GM12891 (cell line): ENCODE data around the gene KIAA1755.

Experiments
- DNase-seq: peaks from one replicate; pipeline ENCODE4 v3.0.0; 2011; ENCODE audit warnings: low spot score; ENCODE audit not compliant: insufficient read length
- FAIRE-seq: peaks from 2 replicates; lab custom pipeline; 2011; peaks lifted over from hg19 to GRCh38; lab: Jason Lieb, UNC
- PAX5 ChIP-seq: IDR thresholded peaks from 2 replicates; pipeline ENCODE4 v1.6.1; 2011; ENCODE audit warnings: low read length, moderate library complexity, mild to moderate bottlenecking; ENCODE audit not compliant: insufficient read depth, severe bottlenecking
- POLR2A ChIP-seq: IDR thresholded peaks from 2 replicates; pipeline ENCODE4 v1.6.1; 2011; ENCODE audit warnings: low read depth, low read length, control low read depth
- POLR2AphosphoS5 ChIP-seq: IDR thresholded peaks from 2 replicates; pipeline ENCODE4 v1.6.1; 2011; ENCODE audit warnings: low read depth, low read length, control low read depth
- POU2F2 ChIP-seq: IDR thresholded peaks from 2 replicates; pipeline ENCODE4 v1.6.1; 2011; ENCODE audit warnings: low read depth, mild to moderate bottlenecking, control low read depth, low read length, moderate library complexity
- SPI1 ChIP-seq: IDR thresholded peaks from 2 replicates; pipeline ENCODE4 v1.6.1; 2011; ENCODE audit warnings: low read depth, low read length, control low read depth
- TAF1 ChIP-seq: IDR thresholded peaks from 2 replicates; pipeline ENCODE4 v1.6.1; 2011; ENCODE audit warnings: low read depth, low read length, control low read depth

The KIAA1755 gene

GRCh38 chr20:38208088-38208487 is 52.4 kb downstream of the KIAA1755 start:
- FAIRE-seq: no peak
- TF ChIP-seq SPI1 (no peak), TAF1 (no peak), POLR2AphosphoS5 (no peak), POU2F2 (no peak), PAX5 (no peak), POLR2A (no peak)
- no peak for DNase-seq

GRCh38 chr20:38207621-38208020 is 52.9 kb downstream of the KIAA1755 start:
- FAIRE-seq (no peak), DNase-seq (no peak)
- TF ChIP-seq POLR2AphosphoS5 (no peak), POU2F2 (no peak), TAF1 (no peak), SPI1 (no peak), POLR2A (no peak), PAX5 (no peak)

- DNase-seq (no peak), FAIRE-seq (no peak)
- TF ChIP-seq POLR2A (no peak), TAF1 (no peak), SPI1 (no peak), POU2F2 (no peak), POLR2AphosphoS5 (no peak), PAX5 (no peak)
These were observed 55.5 kb downstream of the KIAA1755 start for GRCh38 chr20:38205001-38205400.

GRCh38 chr20:38203981-38204357 is 56.6 kb downstream of the KIAA1755 start:
- no peak for DNase-seq
- TF ChIP-seq TAF1 (no peak), SPI1 (no peak), POLR2AphosphoS5 (no peak), POLR2A (no peak), POU2F2 (no peak), PAX5 (no peak)
- FAIRE-seq: no peak

- peak; percentile 60; the same call in 1 of the 2 replicates for TF ChIP-seq POU2F2
- no peak for TF ChIP-seq POLR2A
- DNase-seq (no peak), FAIRE-seq (no peak)
These were observed 57.1 kb downstream of the KIAA1755 start for GRCh38 chr20:38203337-38203980.

GRCh38 chr20:38202982-38203293 is 57.6 kb downstream of the KIAA1755 start:
- FAIRE-seq (no peak), DNase-seq (no peak)
- TF ChIP-seq POLR2A (no peak), TAF1 (no peak), POLR2AphosphoS5 (no peak), SPI1 (no peak), PAX5 (no peak), POU2F2 (no peak)

GRCh38 chr20:38202153-38202981 is 58.2 kb downstream of the KIAA1755 start:
- DNase-seq (no peak), FAIRE-seq (no peak)
- TF ChIP-seq POU2F2 (no peak), SPI1 (no peak), POLR2AphosphoS5 (no peak), TAF1 (no peak), PAX5 (no peak)

GRCh38 chr20:38201356-38201755 is 59.2 kb downstream of the KIAA1755 start:
- DNase-seq (no peak), FAIRE-seq (no peak)
- TF ChIP-seq POLR2AphosphoS5 (no peak), TAF1 (no peak), SPI1 (no peak), POU2F2 (no peak), PAX5 (no peak), POLR2A (no peak)

- no peak for TF ChIP-seq POLR2AphosphoS5
- FAIRE-seq: no peak
- DNase-seq: no peak
These were observed 59.9 kb downstream of the KIAA1755 start for GRCh38 chr20:38200646-38201045.
